ENCODE measurements around the gene WDR20. TPM values are rescaled to one million over a fixed set of nuclear protein-coding genes. Genes with fewer than 3 reads are reported as not detected.

WDR20 gene
- total and polyA plus RNA-seq, 2 of the 8 experiments (the other 6 are each of a cell fraction or from before 2014, with no cell fraction given): 11.2 to 26.7 TPM

- TF ChIP-seq EP300 (IDR thresholded peaks at IDR 0.05; ENCODE audit: borderline replicate concordance in 1 of 2, low read depth in 2 of 2, low read length in 2 of 2) (no peak), CBX5 (IDR thresholded peaks at IDR 0.05; ENCODE audit: low read depth, low read length) (no peak), TCF12 (IDR thresholded peaks at IDR 0.05; ENCODE audit: low read depth, low read length) (no peak), SP2 (IDR thresholded peaks at IDR 0.05; ENCODE audit: low read length) (no peak), TAF1 (IDR thresholded peaks at IDR 0.05; ENCODE audit: low read depth, low read length) (no peak), ZNF274 (IDR thresholded peaks at IDR 0.05; ENCODE audit: borderline replicate concordance, extremely low read depth, low read length) (no peak), FOSL1 (IDR thresholded peaks at IDR 0.05; ENCODE audit: insufficient read depth, low read depth, low read length) (no peak), CEBPB (IDR thresholded peaks at IDR 0.05; ENCODE audit: low read depth, low read length) (no peak)
These were observed 36.5 kb upstream of the WDR20 start (continued) for GRCh38 chr14:102103062-102103695.
